ENCODE data around the gene BMPR1B.

BMPR1B gene

GRCh38 chr4:95086551-95086950 lies 328.8 kb downstream of the BMPR1B start:
- H3K27ac ChIP-seq = no peak overlapping the region; the same call in 1 of the 2 replicates
- no peak overlapping the region for H3K4me3 ChIP-seq (IDR thresholded peaks at IDR 0.05; ENCODE audit: insufficient read depth, low read depth, low read length)
- no peak overlapping the region for H2AFZ ChIP-seq (ENCODE audit: low read depth)
- no peaks in the 10 kb centered on the region for H3K79me2 ChIP-seq (ENCODE audit: insufficient read depth, low read depth)
- H4K20me1 ChIP-seq (ENCODE audit: insufficient read depth) = no peaks in the 10 kb centered on the region
- H3K27me3 ChIP-seq (ENCODE audit: insufficient read depth, low read depth) = no peaks in the 10 kb centered on the region
- no peaks in the 10 kb centered on the region for H3K36me3 ChIP-seq (ENCODE audit: insufficient read depth)
- TF ChIP-seq CTCF (conservative IDR thresholded peaks at IDR 0.05; ENCODE audit: low read depth, low read length) = no peak
- peaks cover 68% of the 10 kb centered on the region for H3K4me1 ChIP-seq (ENCODE audit: low read depth, poor library complexity, severe bottlenecking)
- no peak overlapping the region for H3K9ac ChIP-seq
- peak overlapping the region; percentile 49; the same call in 1 of the 2 replicates for H3K4me2 ChIP-seq

GRCh38 chr4:95087657-95088455 lies 330.1 kb downstream of the BMPR1B start:
- TF ChIP-seq CTCF (conservative IDR thresholded peaks at IDR 0.05; ENCODE audit: low read depth, low read length) = no peak
- peak overlapping the region; percentile 13; the same call in 1 of the 2 replicates for H3K27ac ChIP-seq

GRCh38 chr4:95091272-95091671 lies 333.5 kb downstream of the BMPR1B start:
- peak overlapping the region; percentile 65 for H3K4me2 ChIP-seq
- peak overlapping the region; percentile 70 for H3K27ac ChIP-seq

More at GRCh38 chr4:95087657-95088455, 330.1 kb downstream of the BMPR1B start:
- Histone ChIP-seq H3K27me3 (ENCODE audit: insufficient read depth, low read depth) (no peaks in the 10 kb centered on the region), H3K36me3 (ENCODE audit: insufficient read depth) (no peaks in the 10 kb centered on the region), H2AFZ (ENCODE audit: low read depth) (no peak overlapping the region), H3K79me2 (ENCODE audit: insufficient read depth, low read depth) (no peaks in the 10 kb centered on the region), H4K20me1 (ENCODE audit: insufficient read depth) (no peaks in the 10 kb centered on the region), H3K4me1 (ENCODE audit: low read depth, poor library complexity, severe bottlenecking) (peaks cover 81% of the 10 kb centered on the region), H3K4me3 (IDR thresholded peaks at IDR 0.05; ENCODE audit: insufficient read depth, low read depth, low read length) (no peak overlapping the region), H3K4me2 (peak overlapping the region; percentile 36; the same call in 1 of the 2 replicates), H3K9ac (no peak overlapping the region)

GRCh38 chr4:95092766-95093165 lies 335.0 kb downstream of the BMPR1B start:
- peak overlapping the region; percentile 70 for H3K27ac ChIP-seq

More at GRCh38 chr4:95091272-95091671, 333.5 kb downstream of the BMPR1B start:
- no peaks in the 10 kb centered on the region for H3K79me2 ChIP-seq (ENCODE audit: insufficient read depth, low read depth)
- peaks cover 97% of the 10 kb centered on the region for H3K4me1 ChIP-seq (ENCODE audit: low read depth, poor library complexity, severe bottlenecking)
- TF ChIP-seq CTCF (conservative IDR thresholded peaks at IDR 0.05; ENCODE audit: low read depth, low read length) = no peak
- H3K9ac ChIP-seq = peak overlapping the region; percentile 8; the same call in 1 of the 2 replicates
- H3K36me3 ChIP-seq (ENCODE audit: insufficient read depth) = no peaks in the 10 kb centered on the region
- no peak overlapping the region for H2AFZ ChIP-seq (ENCODE audit: low read depth)
- no peaks in the 10 kb centered on the region for H3K27me3 ChIP-seq (ENCODE audit: insufficient read depth, low read depth)
- no peak overlapping the region for H3K4me3 ChIP-seq (IDR thresholded peaks at IDR 0.05; ENCODE audit: insufficient read depth, low read depth, low read length)
- no peaks in the 10 kb centered on the region for H4K20me1 ChIP-seq (ENCODE audit: insufficient read depth)

More at GRCh38 chr4:95092766-95093165, 335.0 kb downstream of the BMPR1B start:
- Histone ChIP-seq H4K20me1 (ENCODE audit: insufficient read depth) (no peaks in the 10 kb centered on the region), H3K36me3 (ENCODE audit: insufficient read depth) (no peaks in the 10 kb centered on the region), H3K4me3 (IDR thresholded peaks at IDR 0.05; ENCODE audit: insufficient read depth, low read depth, low read length) (no peak overlapping the region), H3K4me1 (ENCODE audit: low read depth, poor library complexity, severe bottlenecking) (peaks cover 82% of the 10 kb centered on the region), H2AFZ (ENCODE audit: low read depth) (peak overlapping the region; percentile 1; the same call in 1 of the 2 replicates), H3K27me3 (ENCODE audit: insufficient read depth, low read depth) (no peaks in the 10 kb centered on the region), H3K4me2 (peak overlapping the region; percentile 65), H3K79me2 (ENCODE audit: insufficient read depth, low read depth) (no peaks in the 10 kb centered on the region), H3K9ac (peak overlapping the region; percentile 8; the same call in 1 of the 2 replicates)
- no peak for TF ChIP-seq CTCF (conservative IDR thresholded peaks at IDR 0.05; ENCODE audit: low read depth, low read length)

Data from KMS-11 (cell line).